ENCODE data around the gene ZNF738. TPM values are rescaled to one million over a fixed set of nuclear protein-coding genes. Genes with fewer than 3 reads are reported as not detected.
"Not testable (repeated sequence)": the region's sequence is repeated elsewhere in the genome, so short reads cannot be mapped to it uniquely, and the experiment has no call there.

Gene ZNF738
- total RNA-seq: 27.7 TPM

DNA sequence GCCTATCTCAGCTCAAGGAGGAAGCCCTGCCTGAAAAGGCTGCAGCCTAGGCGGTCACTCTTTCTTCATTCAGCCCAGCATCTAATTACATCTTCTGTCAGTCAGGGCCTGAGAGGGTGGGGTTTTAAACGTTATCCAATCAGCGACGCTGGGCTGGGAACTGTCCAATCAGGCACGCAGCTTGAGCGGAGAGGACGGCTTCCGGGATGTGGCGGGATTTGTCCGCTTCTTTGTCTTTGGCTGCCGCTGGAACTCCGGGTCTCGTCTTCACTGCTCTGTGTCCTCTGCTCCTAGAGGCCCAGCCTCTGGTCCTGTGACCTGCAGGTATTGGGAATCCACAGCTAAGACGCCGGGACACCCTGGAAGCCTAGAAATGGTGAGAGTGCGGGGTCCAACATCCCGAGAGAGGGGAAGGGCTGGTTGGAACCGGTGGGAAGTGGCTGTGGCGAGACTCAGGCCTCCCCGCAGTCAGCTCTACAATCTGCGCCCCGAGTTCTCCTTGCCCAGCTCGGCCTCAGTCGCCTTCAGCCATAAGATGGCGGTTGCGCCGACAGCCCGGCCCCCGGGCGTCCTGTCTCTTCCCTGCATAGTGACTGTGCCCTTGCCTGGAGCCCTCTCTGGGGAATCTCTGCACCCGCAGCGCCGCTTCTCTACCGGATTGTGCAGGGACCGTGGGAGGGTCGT is at the start of gene ZNF738:
Gene ZNF738 (plus strand): TSS at position 233 of the 684 bp plus-strand sequence. CDS start 141 bp downstream, at position 374.
- peak; percentile 98 for DNase-seq

DNA sequence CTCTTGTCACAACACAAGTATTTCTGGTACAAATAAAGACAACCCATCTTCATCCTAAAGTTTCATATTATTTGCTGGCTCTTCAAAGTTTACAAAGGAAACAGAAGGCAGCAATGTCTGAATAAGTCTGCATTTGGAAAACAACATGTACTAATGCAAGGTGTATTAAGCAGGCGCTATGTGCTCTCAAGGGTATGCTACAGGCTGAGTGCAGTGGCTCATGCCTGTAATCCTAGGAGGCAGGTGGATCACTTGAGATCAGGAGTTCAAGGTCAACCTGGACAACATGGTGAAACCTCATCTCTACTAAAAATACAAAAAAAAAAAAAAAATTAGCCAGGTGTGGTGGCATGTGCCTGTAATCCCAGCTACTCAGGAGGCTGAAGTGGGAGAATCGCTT is 46.0 kb upstream of the ZNF738 start:
- DNase-seq: not testable (repeated sequence)

DNA sequence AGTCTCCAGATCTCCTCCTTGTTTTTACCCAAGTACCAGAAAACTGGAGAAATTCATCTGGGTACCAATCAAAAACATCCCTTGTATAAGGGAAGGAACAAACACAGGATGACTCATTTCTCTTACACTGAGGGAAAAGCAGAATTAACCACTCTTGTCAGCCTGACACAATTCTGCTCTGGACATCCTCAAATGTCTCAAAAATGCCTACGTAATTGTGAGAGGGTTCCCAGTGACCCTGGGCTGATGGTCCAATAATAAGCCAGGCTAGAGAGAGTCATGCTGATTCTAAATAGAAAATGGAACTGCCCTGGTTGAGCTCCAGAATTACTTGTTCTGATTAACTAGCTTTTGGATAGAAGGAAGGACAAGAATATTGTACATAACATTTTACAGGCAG is 44.1 kb upstream of the ZNF738 start:
- DNase-seq: peak; percentile 17

DNA sequence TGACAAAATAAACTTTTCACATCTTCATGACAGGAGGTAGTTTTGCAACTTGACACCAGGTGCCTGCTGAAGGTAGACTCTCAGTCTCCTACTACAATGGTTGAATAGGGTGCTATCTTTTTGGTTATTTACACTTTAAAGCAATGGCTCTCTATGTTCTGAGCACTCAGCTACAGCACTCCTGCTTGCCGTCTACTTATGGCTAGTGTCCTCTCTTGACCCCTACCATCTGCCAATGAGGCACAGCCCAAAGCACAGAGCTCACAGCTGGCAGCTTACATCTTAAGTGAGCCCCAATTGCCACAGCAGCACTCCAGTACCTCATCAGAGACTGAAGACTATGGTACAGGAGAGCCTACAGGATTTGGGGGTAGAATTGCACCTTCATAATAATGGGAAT is 41.0 kb upstream of the ZNF738 start:
- no peak for DNase-seq

DNA sequence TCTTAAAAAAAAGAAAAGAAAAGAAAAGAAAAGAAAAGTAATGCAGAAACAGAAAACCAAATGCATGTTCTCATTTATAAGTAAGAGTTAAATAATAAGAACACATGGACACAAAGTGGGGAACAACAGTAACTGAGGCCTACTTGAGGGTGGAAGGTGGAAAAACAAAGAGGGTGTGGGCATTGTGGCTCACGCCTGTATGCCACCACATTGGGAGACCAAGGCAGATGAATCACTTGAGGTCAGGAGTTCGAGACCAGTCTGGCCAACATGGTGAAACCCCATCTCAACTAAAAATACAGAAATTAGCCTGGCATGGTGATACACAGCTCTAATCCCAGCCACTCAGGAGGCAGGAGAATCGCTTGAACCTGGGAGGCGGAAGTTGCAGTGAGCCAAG is 37.7 kb upstream of the ZNF738 start:
- DNase-seq: no peak

DNA sequence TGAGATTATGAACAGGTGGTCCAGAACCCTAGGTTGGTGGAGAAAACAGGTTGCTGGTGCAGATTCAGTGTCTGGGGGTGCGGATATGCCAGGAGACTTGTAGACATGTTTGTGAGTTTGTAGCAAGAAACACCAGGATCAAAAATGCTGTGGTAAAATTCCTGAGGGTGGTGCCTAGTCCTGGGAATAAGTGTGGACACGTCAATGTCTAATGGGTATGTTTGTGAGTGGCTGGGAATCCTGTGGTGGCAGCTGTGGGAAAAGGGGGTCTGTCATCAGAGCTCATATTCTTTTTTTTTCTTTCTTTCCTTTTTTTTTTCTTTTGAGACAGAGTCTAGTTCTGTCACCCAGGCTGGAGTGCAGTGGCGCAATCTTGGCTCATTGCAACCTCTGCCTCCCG is 36.8 kb upstream of the ZNF738 start:
- no peak for DNase-seq

DNA sequence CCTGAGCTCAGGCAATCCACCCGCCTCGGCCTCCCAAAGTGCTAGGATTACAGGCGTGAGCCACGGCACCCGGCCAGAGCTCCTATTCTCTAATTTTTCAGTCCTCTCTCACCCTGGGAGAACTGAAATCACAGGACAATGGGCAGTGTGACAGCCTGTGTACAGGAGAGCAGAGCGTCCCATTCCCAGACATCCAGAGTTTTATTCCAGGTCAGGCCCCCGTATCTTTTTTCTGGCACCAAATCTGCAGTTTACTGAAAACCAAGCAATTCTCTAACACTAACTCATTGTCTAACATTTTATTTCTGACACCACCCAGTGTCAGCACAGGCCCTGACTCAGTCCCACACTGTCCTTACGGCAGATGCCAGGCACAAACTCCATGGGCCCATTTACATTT is 36.3 kb upstream of the ZNF738 start:
- no peak for DNase-seq

DNA sequence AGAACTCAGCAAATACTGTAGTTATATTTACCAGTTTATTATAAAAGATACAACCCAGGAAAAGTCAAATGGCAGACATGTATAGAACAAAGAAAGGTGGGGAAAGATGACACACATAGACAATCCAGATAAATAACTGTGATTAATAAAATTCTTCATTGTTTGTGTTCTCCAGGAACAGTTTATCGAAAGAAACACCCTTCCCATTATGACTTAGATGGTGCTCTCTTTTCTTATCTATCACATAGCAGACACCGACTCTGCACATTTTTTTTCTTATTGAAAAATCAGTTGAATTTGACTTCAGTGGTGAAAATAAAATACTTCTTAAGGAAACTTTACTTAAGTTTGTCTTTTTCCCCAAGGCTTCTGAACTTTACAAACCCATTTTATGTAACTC is 35.8 kb upstream of the ZNF738 start:
- no peak for DNase-seq

DNA sequence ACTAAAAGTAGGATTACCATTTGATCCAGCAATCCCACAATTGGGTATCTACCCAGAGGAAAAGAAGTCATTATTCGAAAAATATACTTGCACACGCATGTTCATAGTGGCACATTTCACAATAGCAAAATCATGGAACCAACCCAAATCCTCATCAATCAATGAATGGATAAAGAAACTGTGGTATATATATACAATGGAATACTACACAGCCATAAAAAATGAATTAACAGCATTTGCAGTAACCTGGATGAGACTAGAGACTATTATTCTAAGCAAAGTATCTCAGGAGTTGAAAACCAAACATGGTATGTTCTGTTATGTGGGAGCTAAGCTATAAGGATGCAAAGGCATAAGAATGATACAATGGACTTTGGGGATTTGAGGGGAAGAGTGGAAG is 32.6 kb upstream of the ZNF738 start:
- DNase-seq: no peak

DNA sequence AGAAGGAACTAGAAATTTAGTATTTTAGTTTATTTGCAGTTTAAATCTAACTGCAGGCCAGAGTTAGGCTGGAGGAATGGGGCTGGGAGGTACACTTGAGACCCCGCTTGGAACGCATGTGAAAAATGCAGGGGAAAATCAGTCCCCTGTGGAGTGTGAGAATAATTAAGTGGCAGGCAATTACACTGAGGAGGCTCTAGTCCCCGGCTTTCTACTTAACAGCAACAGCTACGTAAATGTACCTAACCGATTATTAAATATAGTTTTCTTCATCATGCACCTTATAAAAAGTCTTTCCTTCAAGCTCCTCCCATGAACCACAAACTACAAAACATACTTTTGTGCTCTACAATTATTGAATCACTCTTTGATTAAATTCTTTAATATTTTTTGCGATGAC is 30.4 kb upstream of the ZNF738 start:
- peak; percentile 38 for DNase-seq

DNA sequence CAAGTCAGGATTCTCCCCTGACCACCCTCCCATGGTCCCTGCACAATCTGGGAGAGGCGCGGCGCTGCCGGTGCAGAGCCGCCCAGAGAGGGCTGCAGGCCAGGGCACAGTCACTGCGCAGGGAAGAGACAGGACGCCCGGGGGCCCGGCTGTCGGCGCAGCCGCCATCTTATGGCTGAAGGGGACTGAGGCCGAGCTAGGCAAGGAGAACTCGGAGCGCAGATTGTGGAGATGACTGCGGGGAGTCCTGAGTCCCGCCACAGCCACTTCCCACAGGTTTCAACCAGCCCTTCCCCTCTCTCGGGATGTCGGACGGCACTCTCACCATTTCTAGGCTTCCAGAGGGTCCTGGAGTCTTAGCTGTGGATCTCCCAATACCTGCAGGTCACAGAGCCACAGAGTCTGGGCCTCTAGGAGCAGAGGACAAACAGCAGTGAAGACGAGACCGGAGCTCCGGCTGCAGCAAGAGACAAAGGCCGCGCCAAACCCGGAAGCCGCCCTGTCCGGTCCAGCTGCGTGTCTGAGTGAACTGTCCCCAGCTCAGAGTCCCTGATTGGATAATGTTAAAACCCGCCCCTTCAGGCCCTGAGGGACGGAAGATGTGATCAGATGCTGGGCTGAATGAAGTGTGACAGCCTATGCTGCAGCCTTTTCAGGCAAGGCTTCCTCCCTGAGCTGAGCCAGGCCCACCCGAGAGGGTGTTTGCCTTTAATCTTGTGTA is 29.8 kb upstream of the ZNF738 start, which contains the start of gene ZNF708:
Gene ZNF708 (minus strand): TSS at position 526 of the 721 bp plus-strand sequence. CDS start 198 bp downstream, at position 328.
- DNase-seq: peak; percentile 96

DNA sequence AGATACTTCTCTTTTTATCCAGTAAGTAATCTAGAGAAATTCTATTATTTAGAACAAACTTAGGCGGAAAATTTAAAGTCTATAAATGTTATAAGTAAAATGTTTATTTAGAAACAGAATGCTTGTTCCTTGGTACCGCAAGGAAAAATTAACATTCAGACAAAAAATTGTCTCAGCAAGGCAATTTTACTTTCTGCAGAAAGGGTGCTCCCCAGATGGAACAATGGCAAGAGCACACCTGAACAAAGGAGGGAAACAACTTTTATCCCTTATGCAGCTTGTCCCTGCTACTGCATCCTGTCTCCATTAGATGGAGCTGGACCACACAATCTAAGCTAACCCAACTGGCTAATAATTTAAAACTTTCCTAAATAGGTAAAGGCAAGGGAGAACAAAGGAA is 23.1 kb upstream of the ZNF738 start:
- no peak for DNase-seq

DNA sequence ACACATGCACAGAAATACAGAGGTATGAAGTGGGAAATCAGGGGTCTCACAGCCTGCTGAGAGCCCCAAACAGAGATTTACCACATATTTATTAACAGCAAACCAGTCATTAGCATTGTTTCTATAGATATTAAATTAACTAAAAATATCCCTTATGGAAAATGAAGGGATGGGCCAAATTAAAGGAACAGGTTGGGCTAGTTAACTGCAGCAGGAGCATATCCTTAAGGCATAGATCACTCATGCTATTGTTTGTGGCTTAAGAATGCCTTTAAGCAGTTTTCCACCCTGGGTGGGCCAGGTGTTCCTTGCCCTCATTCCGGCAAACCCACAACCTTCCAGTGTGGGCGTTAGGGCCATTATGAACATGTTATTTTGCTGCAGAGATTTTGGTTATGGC is 14.0 kb upstream of the ZNF738 start:
- not testable (repeated sequence) for DNase-seq

DNA sequence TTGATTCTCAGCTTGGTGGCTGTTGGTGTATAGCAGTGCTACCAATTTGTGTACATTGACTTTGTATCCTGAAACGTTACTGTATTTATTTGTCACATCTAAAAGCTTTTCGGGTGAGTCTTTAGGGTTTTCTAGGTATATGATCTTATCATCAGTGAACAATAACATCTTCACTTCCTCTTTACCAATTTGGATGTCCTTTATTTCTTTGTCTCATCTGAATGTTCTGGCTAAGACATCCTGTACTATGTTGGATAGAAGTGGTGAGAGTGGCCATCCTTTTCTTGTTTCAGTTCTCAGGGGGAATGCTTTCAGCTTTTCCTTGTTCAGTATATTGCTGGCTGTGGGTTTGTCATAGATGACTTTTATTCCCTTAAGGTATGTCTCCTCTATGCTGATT is 6.0 kb upstream of the ZNF738 start:
- no peak for DNase-seq

DNA sequence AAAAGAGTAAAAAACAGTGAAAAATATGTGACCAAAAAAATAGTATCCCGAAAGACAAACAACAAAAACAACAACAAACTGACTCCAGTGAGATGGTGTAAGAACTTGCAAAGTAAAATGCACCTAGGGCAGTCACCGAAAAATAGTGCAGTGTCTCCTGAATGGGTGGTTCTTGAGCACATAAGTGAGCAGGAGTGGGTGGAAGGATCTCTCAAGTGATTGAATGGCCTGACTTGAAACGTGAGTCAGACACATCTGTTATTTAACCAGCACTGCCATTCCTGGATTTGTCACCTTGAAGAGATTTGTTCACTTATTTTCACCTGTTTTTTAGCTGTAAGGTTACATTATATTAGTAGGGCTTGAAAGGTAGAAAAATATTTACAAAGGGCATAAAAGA is 3.5 kb downstream of the ZNF738 start:
- no peak for DNase-seq

DNA sequence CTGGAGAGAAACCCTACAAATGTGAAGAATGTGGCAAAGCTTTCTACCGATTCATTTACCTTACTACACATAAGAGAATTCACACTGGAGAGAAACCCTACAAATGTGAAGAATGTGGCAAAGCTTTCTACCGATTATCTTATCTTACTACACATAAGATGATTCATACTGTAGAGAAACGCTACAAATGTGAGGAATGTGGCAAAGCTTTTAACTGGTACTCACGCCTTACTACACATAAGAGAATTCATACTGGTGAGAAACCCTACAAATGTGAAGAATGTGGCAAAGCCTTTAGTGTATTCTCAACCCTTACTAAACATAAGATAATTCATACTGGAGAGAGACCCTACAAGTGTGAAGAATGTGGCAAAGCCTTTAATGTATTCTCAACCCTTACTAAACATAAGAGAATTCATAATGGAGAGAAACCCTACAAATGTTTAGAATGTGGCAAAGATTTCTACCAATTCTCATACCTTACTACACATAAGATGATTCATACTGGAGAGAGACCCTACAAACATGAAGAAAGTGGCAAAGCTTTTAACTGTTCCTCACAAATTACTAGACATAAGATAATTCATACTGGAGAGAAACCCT is 25.3 kb downstream of the ZNF738 start:
- no peak for DNase-seq

DNA sequence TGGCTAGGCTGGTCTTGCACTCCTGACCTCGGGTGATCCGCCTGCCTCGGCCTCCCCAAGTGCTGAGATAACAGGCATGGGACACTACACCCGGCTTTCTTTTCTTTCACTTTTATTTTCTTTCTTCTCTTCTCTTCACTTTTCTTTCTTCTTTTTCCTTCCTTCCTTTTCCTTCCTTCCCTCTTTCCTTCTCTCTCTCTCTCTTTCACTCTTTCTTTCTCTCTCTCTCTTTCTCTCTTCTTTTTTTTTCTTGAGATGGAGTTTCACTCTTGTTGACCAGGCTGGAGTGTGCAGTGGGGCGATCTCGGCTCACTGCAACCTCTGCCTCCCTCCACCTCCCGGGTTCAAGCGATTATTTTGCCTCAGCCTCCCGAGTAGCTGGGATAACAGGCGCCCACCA is 37.3 kb downstream of the ZNF738 start:
- no peak for DNase-seq

DNA sequence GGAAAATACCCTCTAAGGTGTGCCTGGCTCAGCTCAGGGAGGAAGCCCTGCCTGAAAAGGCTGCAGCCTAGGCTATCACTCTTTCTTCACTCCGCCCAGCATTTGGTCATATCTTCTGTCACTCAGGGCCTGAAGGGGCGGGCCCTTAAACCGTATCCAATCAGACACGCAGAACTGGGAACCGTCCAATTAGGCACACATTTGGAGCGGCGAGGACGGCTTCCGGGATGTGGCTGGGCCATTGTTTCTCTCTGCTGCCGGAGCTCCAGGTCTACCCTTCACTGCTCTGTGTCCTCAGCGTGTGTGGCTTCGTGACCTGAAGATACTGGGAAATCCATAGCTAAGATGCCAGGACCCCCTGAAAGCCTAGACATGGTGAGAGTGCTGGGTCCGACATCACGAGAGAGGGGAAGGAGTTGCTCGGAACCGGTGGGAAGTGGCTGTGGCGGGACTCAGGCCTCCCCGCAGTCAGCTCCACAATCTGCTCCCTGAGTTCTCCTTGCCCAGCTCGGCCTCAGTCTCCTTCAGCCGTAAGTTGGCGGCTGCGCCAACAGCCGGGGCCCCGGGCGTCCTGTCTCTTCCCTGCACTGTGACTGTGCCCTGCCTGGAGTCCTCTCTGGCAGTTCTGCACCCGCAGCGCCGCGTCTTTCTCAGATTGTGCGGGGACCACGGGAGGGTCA is 38.2 kb downstream of the ZNF738 start, which contains the start of gene ZNF493:
Gene ZNF493 (plus strand): TSS at position 241 of the 680 bp plus-strand sequence. CDS start 105 bp downstream, at position 346.
- peak; percentile 99 for DNase-seq

DNA sequence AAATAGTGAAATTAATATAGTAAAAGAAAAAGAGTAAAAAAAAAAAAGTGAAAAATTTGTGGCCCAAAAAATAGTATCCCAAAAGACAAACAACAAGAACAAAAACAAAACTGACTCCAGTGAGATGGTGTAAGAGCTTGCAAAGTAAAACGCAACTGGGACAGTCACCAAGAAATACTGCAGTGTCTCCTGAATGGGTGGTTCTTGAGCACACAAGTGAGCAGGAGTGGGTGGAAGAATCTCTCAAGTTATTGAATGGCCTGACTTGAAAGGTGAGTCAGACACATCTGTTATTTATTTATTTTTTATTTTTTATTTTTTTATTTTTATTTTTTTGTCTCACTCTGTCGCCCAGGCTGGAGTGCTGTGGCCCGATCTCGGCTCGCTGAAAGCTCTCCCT is 40.1 kb downstream of the ZNF738 start:
- DNase-seq: no peak

DNA sequence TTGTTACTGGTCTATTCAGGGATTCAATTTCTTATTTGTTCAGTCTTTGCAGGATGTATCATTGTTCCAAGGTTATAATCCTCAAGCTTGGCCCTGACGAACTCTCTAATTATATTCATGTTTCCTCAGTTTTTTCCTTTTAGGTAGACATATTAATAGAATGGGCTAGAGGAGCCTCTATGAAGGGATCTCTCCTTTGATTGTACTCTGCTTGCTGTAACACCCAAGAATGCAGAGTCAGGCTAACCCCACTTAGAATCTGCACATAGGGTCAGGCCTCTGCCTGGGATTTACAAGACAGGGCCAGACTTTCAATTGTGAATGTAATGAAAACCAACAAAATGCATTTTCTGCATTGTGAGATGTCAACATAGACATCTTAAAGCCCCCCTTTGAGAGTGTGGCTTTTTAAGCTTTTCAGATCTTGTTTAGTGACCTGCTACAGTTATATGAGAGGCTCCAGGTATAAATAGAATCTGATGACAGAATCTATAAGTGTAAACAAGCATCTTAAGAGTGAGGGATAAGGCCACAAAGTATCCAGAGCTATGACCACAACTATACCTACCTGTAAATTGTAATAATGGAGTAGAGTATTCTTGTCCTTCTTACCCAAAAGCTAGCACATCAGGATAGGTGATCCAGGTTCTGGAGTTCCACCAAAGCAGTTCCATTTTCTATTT is 43.6 kb downstream of the ZNF738 start:
- no peak for DNase-seq

DNA sequence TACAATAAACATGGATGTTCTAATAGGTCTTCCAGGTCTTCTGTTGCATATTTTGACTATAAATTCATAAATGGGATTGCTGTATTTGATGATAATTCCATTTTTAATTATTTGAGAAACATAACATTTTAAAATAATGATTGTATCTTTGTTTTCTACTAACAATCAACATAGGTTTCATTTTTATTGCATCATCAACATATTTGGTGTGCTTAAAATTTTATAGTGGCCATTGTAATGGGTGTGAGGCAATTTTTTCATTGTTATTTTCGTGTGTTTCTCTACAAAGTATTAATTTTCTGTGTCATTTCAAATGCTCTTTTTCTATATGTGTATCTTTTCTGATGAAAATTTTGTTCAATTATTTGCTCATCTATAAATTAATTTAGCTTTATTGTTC is 51.4 kb downstream of the ZNF738 start:
- DNase-seq: no peak

DNA sequence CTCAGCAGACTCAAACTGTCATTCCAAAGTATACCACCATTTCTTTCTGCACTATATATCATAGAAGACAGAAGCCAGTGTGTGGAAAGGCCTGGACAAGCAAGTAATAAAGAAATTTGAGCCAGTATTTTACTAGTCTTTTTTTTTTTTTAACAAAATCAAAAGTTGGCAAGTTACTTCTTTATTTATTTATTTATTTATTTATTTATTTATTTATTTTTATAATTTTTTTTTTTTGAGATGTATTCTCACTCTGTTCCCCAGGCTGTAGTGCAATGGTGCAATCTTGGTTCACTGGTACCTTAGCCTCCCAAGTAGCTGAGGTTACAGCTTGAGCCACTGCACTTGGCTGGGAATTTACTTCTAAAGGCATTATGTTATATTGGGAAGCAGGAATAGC is 63.4 kb downstream of the ZNF738 start:
- no peak for DNase-seq
